Measurements from ENCODE around the gene AGBL5. TPM values are rescaled to one million over a fixed set of nuclear protein-coding genes. Genes with fewer than 3 reads are reported as not detected.

AGBL5 gene
- total RNA-seq, 1 experiment from 2014 or later: 55.4 TPM

GRCh38 chr2:27078267-27079194 lies 27.1 kb downstream of the AGBL5 start, which contains the start of gene EMILIN1:
Gene EMILIN1, plus strand, starts transcription at chr2:27078615. Its CDS starts 451 bp downstream, at chr2:27079066.
- H3K4me2 ChIP-seq (ENCODE audit: insufficient read depth, insufficient read length, low read length): no peak within 1 kb of the TSS
- WGBS (ENCODE audit: extremely low coverage, insufficient read length, low lambda C conversion rate): no CpG with 5 or more reads among the region's 41 CpGs
- H4K20me1 ChIP-seq (ENCODE audit: control insufficient read depth, insufficient read depth, insufficient read length): no peaks in the 10 kb centered on the region

More at GRCh38 chr2:27078267-27079194, 27.1 kb downstream of the AGBL5 start, which contains the start of gene EMILIN1:
- Histone ChIP-seq H2BK120ac (ENCODE audit: low read depth, low read length, poor library complexity, severe bottlenecking) (no peak within 1 kb of the TSS), H2AFZ (ENCODE audit: low read length) (no peak within 1 kb of the TSS), H3K23me2 (ENCODE audit: insufficient read length, low read depth, low read length, poor library complexity, severe bottlenecking) (no peaks in the 10 kb centered on the region), H3K4me1 (ENCODE audit: insufficient read depth, low read length) (no peaks in the 10 kb centered on the region), H4K91ac (ENCODE audit: insufficient read length, low read depth, low read length) (no peak within 1 kb of the TSS), H3K79me1 (ENCODE audit: insufficient read depth, low read depth, low read length, poor library complexity, severe bottlenecking) (no peaks in the 10 kb centered on the region), H3K23ac (ENCODE audit: insufficient read length, low read depth, low read length) (no peak within 1 kb of the TSS), H4K5ac (ENCODE audit: insufficient read length, low read depth, low read length) (no peak within 1 kb of the TSS), H3K56ac (ENCODE audit: insufficient read length, low read depth, low read length) (no peak within 1 kb of the TSS), H3K27ac (ENCODE audit: insufficient read length, low read depth, low read length) (no peak within 1 kb of the TSS), H2BK5ac (ENCODE audit: insufficient read length, low read length) (no peak within 1 kb of the TSS), H3K79me2 (ENCODE audit: insufficient read depth, low read length) (no peaks in the 10 kb centered on the region), H3K4ac (ENCODE audit: low read depth, low read length) (no peak within 1 kb of the TSS), H3T11ph (ENCODE audit: low read length) (no peak within 1 kb of the TSS), H3K27me3 (ENCODE audit: insufficient read depth, low read length) (no peaks in the 10 kb centered on the region), H2BK20ac (ENCODE audit: low read depth, low read length, poor library complexity, severe bottlenecking) (no peak within 1 kb of the TSS), H3K18ac (ENCODE audit: insufficient read length, low read depth, low read length) (peak within 1 kb of the TSS; percentile 27), H3K14ac (ENCODE audit: insufficient read depth, low read length) (peak within 1 kb of the TSS; percentile 78; the same call in 1 of the 2 replicates), H2BK12ac (ENCODE audit: insufficient read length, low read depth, low read length) (no peak within 1 kb of the TSS), H4K8ac (replicated peaks; ENCODE audit: insufficient read length, low read depth, low read length) (no peak within 1 kb of the TSS), H2AK5ac (ENCODE audit: insufficient read length, low read length) (no peak within 1 kb of the TSS), H3K9me3 (ENCODE audit: control insufficient read depth, low read depth, low read length) (no peaks in the 10 kb centered on the region), H3K9ac (ENCODE audit: extremely low read depth, insufficient read length, low read length) (no peak within 1 kb of the TSS), H2BK15ac (ENCODE audit: low read depth, low read length) (no peak within 1 kb of the TSS)
- peak; percentile 49 for DNase-seq
- H3K4me3 Mint-ChIP-seq: peak within 1 kb of the TSS in 1 of 2 experiments; percentile 41; a peak in 2 of 5 replicates
- no peaks in the 10 kb centered on the region for H3K36me3 Mint-ChIP-seq (ENCODE audit: insufficient read depth in 1 of 3, low read depth in 3 of 3)
- H3K9me3 Mint-ChIP-seq: no peaks in the 10 kb centered on the region
- peaks cover 19% of the 10 kb centered on the region for H3K27me3 Mint-ChIP-seq (ENCODE audit: low read depth)
- peaks cover 15 to 32% of the 10 kb centered on the region in 2 experiments for H3K4me1 Mint-ChIP-seq
- peak within 1 kb of the TSS in 1 of 3 experiments; percentile 77; a peak in 1 of 7 replicates for H3K27ac Mint-ChIP-seq
- TF ChIP-seq CTCF (conservative IDR thresholded peaks at IDR 0.05): no peak
